GM21737 (cell line): ENCODE data around the gene TBATA.
"Not testable (repeated sequence)": the region's sequence is repeated elsewhere in the genome, so short reads cannot be mapped to it uniquely, and the experiment has no call there.

Source experiments
- ATAC-seq: cut with Tn5 transposase; IDR thresholded peaks from one replicate; pipeline ENCODE4 v1.9.1; 2021; ENCODE audit warnings: mild to moderate bottlenecking, moderate library complexity; ENCODE audit not compliant: unreplicated experiment

Gene TBATA

GRCh38 chr10:70779511-70780369, 5.4 kb downstream of the TBATA start:
- ATAC-seq, result no peak

DNA sequence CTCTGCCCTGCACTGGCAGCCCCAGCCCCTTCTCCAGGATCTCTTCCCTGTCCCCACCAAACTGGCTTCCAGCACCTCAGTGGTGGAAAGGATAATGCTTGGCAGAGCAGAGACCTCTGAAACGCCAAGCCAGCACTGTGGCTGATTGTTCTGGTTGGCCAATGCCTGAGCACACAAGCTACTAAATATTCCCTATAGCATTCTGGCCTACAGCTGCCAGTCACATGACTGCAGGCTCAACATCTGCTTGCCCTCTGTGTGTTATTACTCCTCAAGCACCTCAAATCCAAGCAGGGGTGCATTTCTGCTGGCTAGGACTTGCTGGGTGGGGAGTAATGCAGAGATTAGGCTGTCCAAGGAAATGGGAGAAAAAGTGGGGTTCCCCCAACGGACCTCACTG, 6.1 kb downstream of the TBATA start:
- no peak for ATAC-seq

GRCh38 chr10:70778267-70778924, 6.8 kb downstream of the TBATA start:
- ATAC-seq, result no peak

DNA sequence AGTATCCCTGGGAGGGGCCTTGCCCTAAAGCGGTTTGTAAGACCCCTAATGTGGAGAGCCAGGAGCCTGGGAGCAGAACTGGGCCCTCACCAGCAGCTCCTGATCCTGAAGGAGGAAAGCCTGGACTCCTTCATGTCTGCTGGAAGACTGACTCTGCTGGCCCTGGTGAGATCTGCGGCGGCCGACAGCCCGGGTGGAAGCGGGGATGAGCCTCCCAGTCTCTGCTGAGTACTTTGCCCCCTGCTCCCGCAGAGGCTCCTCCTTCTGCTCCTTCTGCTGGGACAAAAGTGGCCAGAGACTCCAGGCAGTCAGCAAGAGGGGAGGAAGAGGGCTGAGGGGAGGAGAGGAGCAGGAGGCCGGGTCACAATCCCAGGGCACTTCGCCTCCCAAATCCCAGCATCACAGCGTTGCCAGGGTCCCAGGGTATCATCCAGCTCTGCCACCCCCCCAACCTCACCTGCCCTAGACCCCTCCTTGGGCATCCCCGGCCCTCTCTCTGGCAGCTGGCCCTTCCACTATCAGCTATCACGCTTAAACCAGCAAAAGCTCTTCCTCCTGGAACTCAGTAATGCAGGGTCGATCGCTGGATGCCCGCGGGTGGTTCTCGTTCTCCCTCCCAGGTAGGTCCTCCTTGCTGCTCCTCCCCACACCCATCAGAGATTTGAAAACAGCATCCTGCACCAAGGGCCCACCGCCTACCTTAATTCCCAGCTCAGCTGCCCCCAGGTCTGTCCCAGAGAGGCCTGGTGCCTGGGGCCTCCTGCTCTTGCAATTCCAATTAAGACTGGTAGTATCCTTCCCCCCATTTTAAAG, 7.9 kb downstream of the TBATA start:
- no peak for ATAC-seq

GRCh38 chr10:70776455-70777005, 8.6 kb downstream of the TBATA start:
- no peak for ATAC-seq

- no peak for ATAC-seq
These were observed 9.3 kb downstream of the TBATA start for GRCh38 chr10:70775679-70776454.

DNA sequence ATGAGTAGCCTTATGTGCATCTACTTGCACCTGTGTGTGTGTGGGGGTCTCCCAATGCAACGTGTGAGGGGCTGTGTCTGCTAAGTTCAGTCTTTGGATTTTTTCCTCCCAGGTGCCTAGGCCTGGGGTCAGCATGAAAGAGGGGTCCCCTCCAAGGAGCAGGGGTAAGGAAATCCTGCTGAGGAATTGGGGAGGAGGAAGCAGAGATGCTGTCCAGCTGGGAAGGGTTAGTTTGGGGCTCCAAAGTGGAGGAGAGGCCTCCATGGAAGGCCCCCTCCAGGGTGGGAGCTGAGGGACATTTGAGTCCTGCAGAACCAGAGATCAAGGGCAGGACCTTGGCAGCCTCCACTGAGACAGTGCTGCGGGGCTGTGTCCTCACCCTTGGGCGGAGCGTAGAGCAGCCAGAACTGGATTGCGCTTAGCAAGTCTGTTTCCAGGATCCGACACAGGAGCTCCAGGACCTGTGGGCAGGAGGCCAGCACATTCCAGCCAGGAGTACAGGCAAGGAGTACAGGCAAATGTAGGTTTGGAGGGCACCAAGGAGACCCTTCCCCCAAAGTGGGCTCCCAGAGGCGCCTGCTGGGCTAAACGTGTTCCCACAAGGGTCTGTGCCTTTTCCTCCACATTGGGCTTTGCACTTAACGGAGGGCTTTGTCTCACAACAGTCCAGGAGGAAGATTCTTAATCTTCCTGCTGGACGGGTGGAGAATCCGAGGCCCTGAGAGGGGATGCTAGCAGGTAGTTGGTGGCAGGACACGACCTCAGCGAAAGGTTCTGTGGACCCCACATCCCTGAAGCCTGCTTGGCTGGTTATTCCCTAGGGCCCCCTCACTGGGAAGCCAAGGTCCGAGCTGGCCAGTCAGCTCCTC, 10.1 kb downstream of the TBATA start:
- no peak for ATAC-seq

GRCh38 chr10:70773965-70774809, 11.0 kb downstream of the TBATA start:
- ATAC-seq, result no peak

DNA sequence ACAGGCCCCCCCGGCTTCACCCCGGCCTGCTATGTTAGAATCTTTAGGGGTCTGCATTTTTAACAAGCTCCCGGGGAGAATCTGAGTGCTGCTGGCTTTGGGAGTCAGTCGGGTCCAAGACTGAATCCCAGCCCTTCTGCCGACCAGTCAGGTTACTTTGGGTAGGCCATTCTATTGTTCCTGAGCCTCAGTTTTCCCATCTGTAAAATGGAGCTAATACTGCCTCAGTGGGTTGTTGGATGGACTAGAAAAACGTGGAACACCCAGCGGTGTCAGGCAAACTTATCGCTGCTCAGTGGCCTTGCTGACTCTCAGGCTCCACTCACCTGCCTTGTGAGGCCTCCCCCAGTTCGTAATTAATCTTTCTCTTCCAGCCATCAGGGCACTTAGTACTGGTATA, 11.7 kb downstream of the TBATA start:
- no peak for ATAC-seq

- no peak for ATAC-seq
These were observed 12.6 kb downstream of the TBATA start for GRCh38 chr10:70772627-70773026.

GRCh38 chr10:70771311-70772194, 13.6 kb downstream of the TBATA start:
- no peak for ATAC-seq

- ATAC-seq, result not testable (repeated sequence)
These were observed 14.7 kb downstream of the TBATA start for GRCh38 chr10:70770516-70770915.

DNA sequence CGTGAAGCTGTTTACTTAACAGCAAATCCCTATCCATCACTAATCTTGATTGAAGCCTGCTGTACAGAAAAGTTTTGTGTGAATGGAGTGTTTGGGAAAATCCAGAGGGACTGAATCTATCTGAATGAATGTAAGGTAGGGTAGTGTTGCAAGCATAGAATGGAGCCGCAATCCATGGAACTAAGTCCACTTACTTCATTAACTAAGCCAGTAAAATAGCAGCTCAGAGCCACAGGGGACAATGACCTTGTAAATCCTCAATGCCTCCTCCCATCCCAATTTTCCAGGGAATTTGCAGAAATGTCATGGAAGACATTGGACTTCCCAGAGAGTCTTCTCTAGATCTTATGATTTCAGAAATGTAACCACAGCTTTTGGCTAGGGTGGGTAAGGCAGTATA, 15.2 kb downstream of the TBATA start:
- no peak for ATAC-seq

DNA sequence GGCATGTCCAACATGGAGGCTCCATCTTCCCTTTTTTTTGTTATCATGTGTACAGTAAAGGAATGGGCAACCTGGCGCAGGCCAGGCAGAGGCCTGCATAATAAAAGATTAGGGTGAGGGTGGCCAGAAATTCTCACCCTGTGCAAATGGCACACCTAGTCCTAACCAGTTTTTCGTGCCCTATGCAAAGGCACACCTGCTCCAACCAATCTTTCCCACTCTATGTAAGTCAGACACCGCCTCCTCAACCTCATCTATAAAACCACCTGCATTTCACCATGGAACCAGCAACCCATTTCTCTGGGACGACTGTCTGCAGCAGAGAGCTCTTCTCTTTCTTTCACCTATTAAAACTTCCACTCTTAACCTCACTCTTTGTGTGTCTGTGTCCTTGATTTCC, 16.1 kb downstream of the TBATA start:
- ATAC-seq, result no peak

- ATAC-seq, result not testable (repeated sequence)
These were observed 17.0 kb downstream of the TBATA start for GRCh38 chr10:70768026-70768685.

GRCh38 chr10:70765794-70766594, 19.2 kb downstream of the TBATA start:
- no peak for ATAC-seq
